Stimulated activated CD4-positive, alpha-beta T cell treated with anti-CD3 and anti-CD28 coated beads, Interleukin-4, amount 100 ng/mL, for 48 hours (primary cell): Measurements from ENCODE around the gene KRT4.

Experiments
- DNase-seq, 2 donors: peaks; one replicate each; pipeline ENCODE4 v3.0.0-alpha.2; 2020; ENCODE audit warnings: low read depth in 2 of 2

The KRT4 gene

GRCh38 chr12:52836491-52837412 is 22.8 kb upstream of the KRT4 start:
- DNase-seq, result no peak

GRCh38 chr12:52836042-52836466 is 22.1 kb upstream of the KRT4 start:
- peak; percentile 51 to 53 for DNase-seq

GRCh38 chr12:52835271-52836041 is 21.5 kb upstream of the KRT4 start:
- no peak for DNase-seq

- no peak for DNase-seq
Observed at GRCh38 chr12:52834727-52835001, 20.7 kb upstream of the KRT4 start.

GRCh38 chr12:52833922-52834726 is 20.2 kb upstream of the KRT4 start, which contains the start of gene KRT79:
TSS of gene KRT79 (minus strand) at chr12:52834311. CDS start at chr12:52834260, 51 bp downstream.
- DNase-seq, result no peak

- DNase-seq, result no peak
Observed at GRCh38 chr12:52832985-52833905, 19.3 kb upstream of the KRT4 start.

GRCh38 chr12:52832451-52832850 is 18.5 kb upstream of the KRT4 start:
- DNase-seq, result no peak

- no peak for DNase-seq
Observed at GRCh38 chr12:52831251-52831650, 17.3 kb upstream of the KRT4 start.

GRCh38 chr12:52829986-52830770 is 16.3 kb upstream of the KRT4 start:
- DNase-seq, result no peak

- no peak for DNase-seq
Observed at GRCh38 chr12:52828591-52829021, 14.7 kb upstream of the KRT4 start.

- DNase-seq, result no peak
Observed at GRCh38 chr12:52828156-52828555, 14.2 kb upstream of the KRT4 start.

GRCh38 chr12:52827499-52828090 is 13.7 kb upstream of the KRT4 start:
- DNase-seq, result no peak

GRCh38 chr12:52826611-52827498 is 12.9 kb upstream of the KRT4 start:
- no peak for DNase-seq

GRCh38 chr12:52825961-52826360 is 12.0 kb upstream of the KRT4 start:
- DNase-seq, result no peak

- DNase-seq, result no peak
Observed at GRCh38 chr12:52824741-52825410, 11.0 kb upstream of the KRT4 start.

- no peak for DNase-seq
Observed at GRCh38 chr12:52823761-52824450, 10.0 kb upstream of the KRT4 start.

GRCh38 chr12:52822771-52823510 is 9.0 kb upstream of the KRT4 start:
- DNase-seq, result no peak
